22Rv1 (cell line): ENCODE results near the gene MGAT3.

Source experiments
- H3K27ac ChIP-seq: fragments of 450-650 bp; 2 replicates; pipeline ENCODE4 v1.5.1; 2017
- CTCF ChIP-seq: fragments of 450-650 bp; IDR thresholded peaks from 2 replicates; pipeline ENCODE4 v1.5.1; 2017; ENCODE audit warnings: mild to moderate bottlenecking
- ZFX ChIP-seq: fragments of 450-650 bp; IDR thresholded peaks from 2 replicates; pipeline ENCODE4 v1.6.1; 2017; ENCODE audit warnings: antibody characterized with exemption, borderline replicate concordance

MGAT3 gene

GRCh38 chr22:39429186-39429585 lies 27.6 kb upstream of the MGAT3 start:
- no peak overlapping the region for H3K27ac ChIP-seq
- TF ChIP-seq ZFX (no peak), CTCF (no peak)

- no peak overlapping the region for H3K27ac ChIP-seq
- TF ChIP-seq CTCF = no peak
- no peak for TF ChIP-seq ZFX
Observed at GRCh38 chr22:39429916-39430575, 26.8 kb upstream of the MGAT3 start.

DNA sequence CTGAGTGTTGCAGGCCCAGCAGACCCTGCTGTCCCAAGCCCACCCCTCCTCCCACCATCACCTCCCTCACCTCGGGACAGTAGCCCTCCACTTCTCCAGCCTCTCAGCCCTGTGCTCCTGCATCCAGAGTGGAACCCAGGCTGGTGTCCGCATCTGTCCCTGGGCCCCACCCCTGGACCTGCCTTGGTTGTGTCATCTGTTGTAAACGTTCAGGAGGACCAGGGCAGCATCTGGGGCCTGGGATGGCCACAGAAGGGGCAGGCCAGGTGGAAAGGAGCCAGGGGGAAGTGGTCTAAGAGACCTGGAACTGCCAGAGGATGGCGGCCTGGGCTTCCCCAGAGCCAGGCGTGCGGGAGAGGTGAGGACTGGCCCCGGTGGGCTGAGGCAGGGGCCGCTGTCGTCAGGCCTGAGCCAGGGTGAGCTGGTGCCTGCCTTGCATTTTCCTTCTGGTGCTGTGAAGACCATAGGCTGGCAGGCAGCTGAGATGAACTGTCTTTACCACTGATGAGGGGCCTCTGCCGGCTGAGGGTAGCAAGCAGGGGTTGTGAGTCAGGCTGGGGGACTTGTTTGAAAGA lies 26.1 kb upstream of the MGAT3 start:
- H3K27ac ChIP-seq = no peak overlapping the region
- TF ChIP-seq CTCF = no peak
- TF ChIP-seq ZFX = no peak

GRCh38 chr22:39431216-39431801 lies 25.5 kb upstream of the MGAT3 start:
- no peak overlapping the region for H3K27ac ChIP-seq
- TF ChIP-seq CTCF = no peak
- TF ChIP-seq ZFX = no peak

DNA sequence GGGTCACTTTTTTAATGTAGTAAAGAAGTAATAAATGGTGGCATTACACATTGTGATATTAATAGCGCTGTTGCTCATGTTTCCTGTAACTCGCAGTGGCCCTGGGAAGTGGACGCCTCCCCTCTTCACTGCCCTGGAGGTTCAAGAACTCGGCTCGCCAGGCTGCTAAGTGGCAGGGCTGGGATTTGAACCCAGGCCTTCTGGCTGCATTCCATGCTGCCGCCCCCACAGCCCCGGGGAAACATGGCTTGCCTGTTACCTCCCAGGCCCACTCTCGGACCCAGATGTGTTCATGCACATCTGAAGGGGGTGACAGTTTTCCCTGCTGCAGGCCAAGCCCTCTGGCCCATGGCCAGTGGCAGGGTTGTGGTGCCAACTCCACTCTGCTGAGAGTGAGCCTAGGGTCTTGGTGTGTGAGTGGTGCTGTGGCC lies 25.0 kb upstream of the MGAT3 start:
- no peak overlapping the region for H3K27ac ChIP-seq
- TF ChIP-seq ZFX (no peak), CTCF (no peak)

GRCh38 chr22:39432361-39432811 lies 24.4 kb upstream of the MGAT3 start:
- TF ChIP-seq CTCF (no peak), ZFX (no peak)
- no peak overlapping the region for H3K27ac ChIP-seq

GRCh38 chr22:39433476-39434242 lies 23.2 kb upstream of the MGAT3 start:
- H3K27ac ChIP-seq = no peak overlapping the region
- no peak for TF ChIP-seq CTCF
- TF ChIP-seq ZFX = no peak
